ENCODE measurements around the gene LYSMD3.
A peak's percentile ranks its signal among the peaks of the same experiment; 100 is the strongest.
"Not testable (repeated sequence)": the region's sequence is repeated elsewhere in the genome, so short reads cannot be mapped to it uniquely, and the experiment has no call there.

LYSMD3 gene

DNA sequence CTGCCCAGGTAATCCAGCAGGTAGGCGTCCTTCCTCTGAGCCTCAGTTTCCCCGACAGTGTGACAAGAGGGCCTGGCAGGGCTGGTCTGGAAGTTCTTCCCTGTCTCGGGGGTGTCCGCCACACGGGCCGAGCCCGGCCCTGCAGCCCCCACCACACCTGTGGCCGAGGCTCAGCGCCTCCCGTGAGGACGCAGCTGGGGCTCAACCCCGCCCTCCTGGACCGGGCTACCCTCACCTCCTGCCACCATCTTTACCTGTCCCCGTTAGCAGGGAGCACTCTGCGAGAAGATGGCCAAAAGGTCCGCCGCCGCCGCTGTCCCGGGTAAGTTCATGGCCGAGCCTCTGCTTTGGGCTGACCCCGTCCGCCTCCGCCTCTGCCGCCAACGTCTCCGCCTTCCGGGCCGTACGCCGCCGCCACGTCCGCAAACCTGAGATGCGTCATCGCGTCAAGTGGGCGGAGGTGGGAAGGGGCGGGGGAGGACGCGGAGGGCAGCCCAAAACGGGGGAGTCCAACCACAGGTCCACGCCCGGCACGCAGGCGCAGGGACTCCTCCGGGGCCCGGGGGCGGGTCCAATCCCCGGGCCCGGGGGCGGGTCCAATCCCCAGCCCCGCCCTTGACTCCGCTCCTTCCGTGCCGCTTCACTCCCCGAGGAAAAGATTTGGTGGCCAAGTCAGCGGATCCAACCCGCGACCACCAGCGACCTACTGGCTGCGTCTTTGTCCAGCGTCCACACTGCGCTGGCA, at the start of gene LYSMD3:
LYSMD3 (minus strand) TSS at position 391 of the 745 bp plus-strand sequence. CDS start 4,295 bp downstream, outside the sequence.
- DNase-seq = peak; percentile 98

DNA sequence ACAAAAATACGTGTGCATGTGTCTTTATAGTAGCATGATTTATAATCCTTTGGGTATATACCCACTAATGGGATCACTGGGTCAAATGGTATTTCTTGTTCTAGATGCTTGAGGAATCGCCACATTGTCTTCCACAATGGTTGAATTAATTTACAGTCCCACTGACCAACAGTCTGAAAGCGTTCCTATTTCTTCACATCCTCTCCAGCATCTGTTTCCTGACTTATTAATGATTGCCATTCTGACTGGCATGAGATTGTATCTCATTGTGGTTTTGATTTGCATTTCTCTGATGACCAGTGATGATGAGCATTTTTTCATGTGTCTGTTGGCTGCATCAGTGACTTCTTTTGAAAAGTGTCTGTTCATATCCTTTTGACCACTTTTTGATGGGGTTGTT, 47.2 kb upstream of the LYSMD3 start:
- DNase-seq = not testable (repeated sequence)

DNA sequence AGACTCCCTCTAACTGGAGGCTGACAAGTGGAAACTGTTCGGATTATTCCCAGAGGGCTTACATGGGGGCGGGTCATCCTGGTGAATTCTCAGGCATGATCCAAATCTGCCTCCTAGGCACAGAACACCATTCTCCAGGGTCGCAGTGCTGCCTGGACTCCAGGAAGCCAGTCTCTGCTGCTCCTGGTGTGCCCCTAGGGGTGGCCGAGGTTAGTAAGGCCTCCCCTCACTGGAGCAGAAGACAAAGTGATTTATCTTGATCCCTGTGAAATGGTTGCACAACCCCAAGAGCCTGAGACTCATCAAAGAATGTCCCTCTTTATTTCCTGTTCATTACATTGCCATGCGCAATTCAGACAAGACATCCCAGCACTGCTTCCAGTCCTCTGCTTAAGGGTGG, 46.3 kb upstream of the LYSMD3 start:
- no peak for DNase-seq

DNA sequence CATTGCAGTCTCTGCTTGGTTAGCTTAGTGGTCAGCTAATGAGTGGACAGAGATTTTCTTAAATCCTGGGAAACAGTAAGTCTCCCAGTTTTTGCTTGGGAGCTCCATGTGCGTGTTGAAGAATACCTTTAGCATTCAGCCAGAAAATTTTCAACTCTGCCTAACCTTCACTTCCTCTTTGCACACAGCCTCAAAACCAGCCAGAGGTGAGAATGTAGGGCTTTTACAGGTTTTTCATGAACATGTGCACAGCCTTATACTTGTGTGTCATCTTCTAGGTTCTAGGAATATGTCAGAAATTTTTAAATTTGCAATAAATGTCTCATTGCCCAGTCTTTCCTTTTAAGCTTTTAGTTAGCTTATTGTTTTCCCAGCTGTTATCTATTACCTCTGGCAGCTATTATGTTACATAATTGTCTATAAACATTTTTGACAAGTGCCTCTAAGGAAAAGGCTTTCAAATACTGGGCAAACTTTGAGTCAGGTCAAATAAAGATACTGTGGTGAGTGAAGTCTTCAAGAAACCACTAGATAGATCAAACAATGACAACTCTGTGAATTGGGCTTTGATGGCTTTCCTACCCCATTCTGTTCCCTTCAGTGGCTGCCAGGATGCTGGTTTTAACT, 41.9 kb upstream of the LYSMD3 start:
- no peak for DNase-seq

DNA sequence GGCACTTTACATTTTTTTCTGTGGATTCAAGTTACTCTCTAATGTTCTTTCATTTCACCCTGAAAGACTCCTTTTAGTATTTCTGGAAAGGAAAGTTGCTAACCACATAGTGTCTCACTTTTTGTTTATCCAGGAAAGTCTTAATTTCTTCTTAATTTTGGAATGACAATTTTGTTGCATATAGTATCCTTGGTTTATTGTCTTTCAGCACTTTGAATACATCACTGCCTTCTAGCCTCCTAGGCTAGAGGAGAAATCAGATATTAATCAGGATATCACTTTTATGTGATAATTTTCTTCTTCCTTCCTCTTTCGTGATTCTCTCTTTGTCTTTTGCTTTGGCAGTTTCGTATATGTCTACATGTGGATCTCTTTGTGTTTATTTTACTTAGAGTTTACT, 40.6 kb upstream of the LYSMD3 start:
- DNase-seq = no peak

DNA sequence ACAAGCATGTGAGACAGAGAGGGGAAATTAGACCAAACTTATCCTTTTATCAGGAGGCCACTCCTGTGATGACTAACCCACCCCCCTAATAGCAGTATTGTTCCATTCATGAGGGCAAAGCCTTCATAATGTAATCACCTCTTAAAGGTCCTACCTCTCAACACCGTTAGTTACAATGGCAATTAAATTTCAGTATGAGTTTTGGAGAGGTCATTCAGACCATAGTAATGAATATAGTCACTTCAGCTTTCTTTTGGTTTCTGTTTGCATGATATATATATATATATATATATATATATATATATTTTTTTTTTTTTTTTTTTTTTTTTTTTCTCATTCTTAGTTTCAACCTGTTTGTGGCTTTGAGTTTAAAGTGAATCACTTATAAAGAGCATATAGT, 39.7 kb upstream of the LYSMD3 start:
- DNase-seq = no peak

DNA sequence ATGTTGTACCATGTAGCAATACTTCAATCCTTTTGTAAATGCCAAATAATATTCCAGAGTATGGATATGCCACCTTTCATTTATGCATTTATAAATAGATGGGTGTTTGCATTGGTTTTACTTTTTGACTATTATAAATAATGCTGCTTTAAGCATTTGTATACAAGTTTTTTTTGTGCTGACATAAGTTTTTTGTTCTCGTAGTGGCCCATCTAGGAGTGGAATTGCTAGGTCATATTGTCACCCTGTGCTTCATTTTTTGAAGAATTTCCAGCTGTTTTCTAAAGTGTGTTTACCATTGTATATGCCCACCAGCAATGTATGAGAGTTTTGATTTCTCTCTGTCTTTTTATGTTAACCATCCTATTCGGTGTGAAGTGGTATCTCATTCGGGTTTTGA, 36.1 kb upstream of the LYSMD3 start:
- no peak for DNase-seq

DNA sequence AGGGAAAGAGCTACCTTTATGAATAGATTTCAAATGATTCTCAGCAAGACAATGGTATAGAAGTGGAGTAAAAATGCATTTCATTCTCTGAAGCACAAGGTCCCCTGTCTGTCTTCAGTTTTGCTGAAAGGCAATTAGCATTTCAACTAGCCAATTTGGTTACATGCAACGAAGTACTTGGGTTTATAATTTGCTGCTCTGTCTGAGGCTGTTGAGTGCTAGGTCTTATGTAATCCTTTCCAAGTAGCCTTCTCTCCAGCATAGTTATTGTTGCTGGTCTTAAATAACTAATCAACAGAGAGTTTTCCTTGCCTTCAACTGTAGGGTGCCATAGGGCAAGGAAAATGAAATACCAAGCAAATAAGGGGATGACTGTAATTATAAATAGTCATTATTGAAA, 33.7 kb upstream of the LYSMD3 start:
- DNase-seq = no peak

DNA sequence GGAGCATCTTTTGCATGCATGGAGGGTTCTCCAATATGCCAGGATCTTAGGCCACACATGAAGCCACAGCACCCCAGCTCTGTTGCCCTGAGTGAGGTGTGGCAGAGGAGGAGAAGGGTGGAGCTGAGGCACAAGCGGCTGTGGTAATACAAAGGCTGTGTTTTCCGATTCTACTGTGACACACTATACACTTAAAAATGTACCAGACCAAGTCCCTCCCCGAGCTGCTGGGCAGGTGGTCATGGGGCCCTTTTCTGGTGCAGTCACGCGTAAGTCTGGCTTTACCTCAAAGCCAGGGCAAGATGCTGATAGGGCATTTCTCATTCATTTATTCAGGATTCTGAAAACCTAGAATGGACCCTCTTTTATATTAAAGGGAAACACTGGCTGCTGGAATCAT, 33.0 kb upstream of the LYSMD3 start:
- no peak for DNase-seq

DNA sequence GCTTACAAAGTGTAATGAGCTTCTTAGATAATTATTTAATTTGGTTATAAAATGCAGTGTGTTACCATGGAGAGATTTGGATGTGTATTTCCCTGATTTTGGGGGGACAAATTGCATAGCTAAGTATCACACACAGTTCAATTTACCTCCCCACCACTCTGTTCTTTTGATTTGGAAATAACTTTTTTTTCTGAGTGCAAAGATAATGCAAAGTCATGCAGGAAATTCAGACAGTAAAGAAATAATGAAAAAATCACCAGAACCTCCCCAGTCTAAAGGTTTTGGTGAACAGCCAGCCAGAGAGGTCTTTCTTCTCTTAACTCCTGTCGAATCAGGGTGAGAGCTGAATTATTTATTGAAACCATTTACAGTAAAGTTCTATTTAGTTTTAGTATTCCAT, 32.4 kb upstream of the LYSMD3 start:
- no peak for DNase-seq

DNA sequence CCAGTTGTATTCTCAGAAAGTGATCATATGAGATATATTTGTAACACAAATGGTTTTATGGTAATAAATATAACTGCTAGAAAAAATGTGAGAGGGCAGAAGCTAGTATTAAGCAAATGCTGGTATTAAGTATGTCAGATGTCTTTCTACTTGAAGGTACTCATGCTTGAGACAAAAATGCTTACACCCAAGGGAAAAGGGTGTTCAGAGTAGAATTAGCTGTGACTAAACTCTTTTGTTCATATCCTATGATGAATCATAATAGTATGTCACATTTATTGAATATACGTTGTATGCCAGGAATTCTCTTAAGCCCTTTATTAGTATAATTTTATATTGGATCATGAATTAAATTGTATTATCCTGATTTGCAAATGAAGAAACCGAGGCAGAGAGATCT, 31.4 kb upstream of the LYSMD3 start:
- DNase-seq = no peak

DNA sequence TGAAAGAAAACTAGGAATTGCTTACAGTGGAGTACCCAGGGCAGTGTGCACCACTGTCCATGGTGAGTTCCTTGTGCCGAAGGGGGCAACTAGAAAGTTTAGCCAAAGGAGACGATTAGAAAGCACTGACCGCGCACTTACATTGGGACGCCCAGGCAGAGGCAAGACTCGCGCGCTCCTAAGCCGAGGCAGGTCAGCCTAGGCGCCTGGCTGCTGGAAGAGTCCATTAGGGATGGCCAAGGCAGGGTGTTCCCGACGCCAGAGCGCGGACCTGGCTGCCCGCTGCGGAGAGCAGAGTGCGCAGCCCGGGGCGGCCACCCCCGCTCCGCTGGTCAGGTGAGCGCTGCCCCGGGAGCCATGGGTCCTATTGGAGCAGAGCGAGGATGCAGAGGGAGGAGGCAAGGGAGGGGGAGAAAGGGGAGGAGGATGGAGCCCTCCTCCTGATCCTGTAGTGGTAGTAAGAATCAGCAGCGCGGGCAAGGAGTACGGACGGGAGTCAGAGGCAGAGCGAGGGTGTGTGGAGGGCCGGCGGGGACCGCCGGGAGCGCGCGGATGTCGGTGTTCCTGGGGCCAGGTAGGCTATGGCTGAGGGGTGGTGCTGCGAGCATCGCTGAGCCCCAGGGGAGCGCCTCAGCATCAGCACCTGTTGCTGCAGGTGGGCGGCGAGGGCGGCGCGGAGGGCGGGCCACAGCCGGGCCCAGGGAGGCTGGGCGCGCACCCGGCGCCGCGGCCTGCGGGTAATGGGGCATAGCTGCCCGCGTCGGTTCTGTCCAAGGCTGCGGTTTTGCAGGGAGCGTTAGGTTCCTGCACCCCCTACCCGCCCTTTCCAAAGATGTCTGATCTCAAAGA, 29.2 kb upstream of the LYSMD3 start, which contains the start of gene ADGRV1:
ADGRV1 (plus strand) TSS at position 454 of the 849 bp plus-strand sequence; CDS start at position 553, 99 bp downstream.
- DNase-seq = peak; percentile 2

DNA sequence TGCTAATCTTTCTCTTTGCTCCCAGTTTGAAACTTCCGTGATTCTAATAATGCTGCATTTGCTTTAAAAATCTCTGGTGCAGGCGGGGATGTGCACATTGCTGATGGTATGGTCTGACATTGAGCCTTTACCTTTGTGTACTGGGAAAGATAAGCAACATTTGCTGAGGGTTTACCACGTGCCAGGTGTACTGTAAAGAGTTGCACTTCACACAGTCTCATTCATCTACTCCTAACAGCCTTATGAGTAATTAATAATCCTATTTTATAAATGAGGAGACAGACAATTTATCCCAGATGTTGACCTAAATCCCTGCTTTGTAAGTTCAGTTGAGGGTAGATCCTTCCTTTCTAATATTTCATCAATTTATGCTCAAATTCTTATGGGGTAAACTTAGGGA, 28.5 kb upstream of the LYSMD3 start:
- no peak for DNase-seq

DNA sequence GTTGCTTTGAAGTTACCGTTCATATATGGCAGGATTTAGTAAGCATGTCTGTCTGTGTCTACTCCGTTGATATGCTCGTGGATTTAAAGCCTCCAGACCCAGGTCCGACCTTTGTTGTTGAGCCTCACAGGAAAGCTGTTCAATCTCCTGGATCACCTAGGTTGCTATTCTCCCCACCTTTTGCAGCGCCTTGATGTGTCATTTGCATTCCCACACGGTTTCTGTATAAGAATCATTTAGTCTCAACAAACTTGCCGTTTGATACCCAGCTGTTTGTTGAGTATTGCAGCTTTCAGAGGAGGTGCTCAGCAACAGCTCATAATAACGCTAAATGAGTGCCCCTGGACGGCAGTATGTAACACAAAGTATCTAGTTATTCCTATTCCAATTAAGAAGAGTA, 28.0 kb upstream of the LYSMD3 start:
- DNase-seq = no peak

DNA sequence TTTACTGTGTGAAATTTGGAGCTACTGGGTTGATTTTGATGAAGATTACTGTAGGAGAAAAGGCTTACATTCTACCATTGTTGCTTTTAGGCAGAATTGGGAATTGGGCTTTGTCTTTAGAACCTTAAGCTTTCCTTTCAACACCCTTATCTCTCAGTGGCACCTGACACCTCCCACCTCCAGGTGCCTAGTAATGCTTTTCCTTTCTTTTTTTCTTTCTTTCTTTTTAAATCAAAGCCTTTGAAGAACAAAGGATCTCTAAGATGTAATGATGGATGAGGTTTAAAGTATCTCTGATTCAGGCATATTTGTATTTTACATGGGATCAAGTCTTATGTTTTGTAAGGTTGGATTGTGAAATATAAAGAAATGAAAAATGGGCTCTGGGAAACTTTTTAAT, 26.3 kb upstream of the LYSMD3 start:
- DNase-seq = no peak

DNA sequence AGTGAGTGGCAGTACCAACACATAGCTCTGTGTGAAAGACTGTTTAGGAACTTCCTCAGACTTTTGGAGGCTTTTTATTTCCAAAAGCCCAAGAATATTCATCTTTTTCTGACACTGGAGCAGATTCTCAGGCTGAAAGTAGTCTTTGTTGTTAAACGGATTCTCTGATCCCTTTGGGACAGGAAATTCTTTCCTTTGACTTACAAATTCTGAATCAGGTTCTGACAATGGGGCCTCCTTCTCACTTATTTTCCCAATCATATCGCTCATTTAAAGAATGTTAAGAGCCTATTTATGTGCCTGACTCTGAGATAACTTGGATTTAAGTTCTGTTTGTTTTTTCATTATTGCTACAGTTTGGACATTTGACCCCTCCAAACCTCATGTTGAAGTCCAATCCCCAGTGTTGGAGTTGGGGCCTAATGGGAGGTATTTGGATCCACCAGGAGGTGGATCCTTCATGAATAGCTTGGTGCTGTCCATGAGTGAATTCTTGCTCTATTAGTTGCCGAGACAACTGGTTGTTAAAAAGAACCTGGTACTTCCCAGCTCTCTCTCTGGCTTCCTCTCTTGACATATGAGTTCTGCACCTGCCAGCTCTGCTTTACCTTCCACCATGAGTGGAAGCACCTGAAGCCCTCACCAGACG, 25.1 kb upstream of the LYSMD3 start:
- DNase-seq = no peak

DNA sequence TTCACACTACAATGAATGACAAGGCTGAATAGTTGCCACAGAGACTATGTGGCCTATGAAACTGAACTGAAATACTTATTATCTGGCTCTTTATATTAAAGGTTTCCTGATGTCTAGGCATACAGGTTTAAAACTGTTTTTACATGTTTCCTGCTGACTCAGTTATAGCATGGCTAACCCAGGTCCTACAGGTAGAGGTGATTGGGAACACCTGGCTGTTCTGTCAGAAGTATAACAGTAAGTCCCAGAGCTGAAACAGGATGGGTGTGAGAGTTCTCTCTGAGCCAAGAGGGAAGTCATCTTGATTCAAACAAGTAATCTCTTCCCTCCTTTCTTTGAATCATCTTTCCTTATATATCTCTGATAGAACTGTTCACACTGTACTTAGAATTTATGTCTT, 24.3 kb upstream of the LYSMD3 start:
- no peak for DNase-seq

DNA sequence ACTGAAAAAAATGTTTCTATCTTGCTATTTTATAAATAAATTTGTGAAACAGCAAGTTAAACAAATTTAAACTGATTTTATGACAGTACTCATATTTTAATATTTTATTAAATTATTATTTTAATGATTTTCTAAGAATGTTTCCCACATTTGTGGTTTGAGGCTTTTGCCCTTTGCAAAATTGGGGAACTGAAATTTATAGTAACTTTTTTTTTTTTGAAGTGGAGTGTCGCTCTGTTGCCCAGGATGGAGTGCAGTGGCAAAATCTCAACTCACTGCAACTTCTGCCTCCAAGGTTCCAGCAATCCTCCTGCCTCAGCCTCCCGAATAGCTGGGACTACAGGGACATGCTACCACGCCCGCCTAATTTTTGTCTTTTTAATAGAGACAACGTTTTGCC, 22.0 kb upstream of the LYSMD3 start:
- no peak for DNase-seq

DNA sequence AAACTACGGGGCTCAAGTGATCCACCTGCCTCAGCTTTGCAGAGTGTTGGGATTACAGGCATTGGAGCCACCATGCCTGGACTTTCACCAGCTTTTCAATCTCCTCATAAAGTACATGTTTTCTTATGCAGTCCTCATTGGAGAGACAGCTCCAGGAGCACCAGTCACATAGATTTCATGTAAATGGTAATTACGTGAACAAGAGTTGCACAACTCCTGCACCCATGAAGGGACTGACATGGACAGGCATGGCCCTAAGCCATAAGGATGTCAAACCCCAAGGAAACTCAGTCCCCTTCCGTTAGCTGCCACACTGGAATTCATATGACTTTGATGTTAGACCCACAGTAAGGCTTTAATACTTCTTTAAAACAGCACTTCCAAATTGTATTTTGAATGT, 21.6 kb upstream of the LYSMD3 start:
- DNase-seq = no peak

DNA sequence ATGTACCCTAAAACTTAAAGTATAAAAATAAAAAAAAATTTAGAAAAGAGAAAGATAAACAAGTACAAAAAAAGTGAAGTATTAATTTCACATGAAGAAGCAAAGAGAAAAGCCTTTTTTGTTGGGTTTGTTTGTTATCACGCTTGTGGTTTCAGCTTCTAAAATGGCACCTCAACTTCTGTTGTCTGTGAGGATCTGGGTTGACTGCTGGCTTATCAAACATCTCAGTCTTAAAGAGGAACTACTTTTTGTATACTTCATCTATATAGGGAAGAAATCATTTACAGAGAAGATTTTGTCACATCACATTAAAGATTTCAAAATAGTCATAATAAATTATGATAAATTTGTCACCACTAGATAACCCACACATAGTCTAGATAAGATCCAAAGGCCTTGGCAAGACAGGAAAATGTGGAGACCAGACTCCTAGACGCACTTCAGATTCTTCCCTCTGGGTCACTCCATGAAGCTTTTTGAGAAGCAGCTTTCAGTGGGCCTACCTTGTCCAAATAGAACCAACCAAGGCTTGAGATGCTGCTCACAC, 20.4 kb upstream of the LYSMD3 start:
- no peak for DNase-seq

DNA sequence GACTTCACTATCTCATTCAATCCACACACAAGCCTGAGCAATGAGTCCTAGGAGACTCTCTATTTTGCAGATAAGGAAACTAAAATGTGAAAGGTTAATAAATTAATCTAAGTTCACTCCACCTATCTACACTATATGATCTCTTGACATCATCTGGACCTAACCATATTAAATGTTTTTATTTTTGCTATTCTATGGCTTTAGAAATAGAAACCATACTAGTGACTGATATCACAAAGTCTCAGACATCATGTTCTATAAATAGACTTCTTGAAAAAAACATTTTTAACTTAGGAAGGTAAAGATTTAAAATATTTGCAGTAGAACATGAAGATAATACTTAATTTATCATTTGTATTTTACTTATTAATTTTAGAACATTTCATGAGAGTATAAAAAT, 19.8 kb upstream of the LYSMD3 start:
- no peak for DNase-seq

DNA sequence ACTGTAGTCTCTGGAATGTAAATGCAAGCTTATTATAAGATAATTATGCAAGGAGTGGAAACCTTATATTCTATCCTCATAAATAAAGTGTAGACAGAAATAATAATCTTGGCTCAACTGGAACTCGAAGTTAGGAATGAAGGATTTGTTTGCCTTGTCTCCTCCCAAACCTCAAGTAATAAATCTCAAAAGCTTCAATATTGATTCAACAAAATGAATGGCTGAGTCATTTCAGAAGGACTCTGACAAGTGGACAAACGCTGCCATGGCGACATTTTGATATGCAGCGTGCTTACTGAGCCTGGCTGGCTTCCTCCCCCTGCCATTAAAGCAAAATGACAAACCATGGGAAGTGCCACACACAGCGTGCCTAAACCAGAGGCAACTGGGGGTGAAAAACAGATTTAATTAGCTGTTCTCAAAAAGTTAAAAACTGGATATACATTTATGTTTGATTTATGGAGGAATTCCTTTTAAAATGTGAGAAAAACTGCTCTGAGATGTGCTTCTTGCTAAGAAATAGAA, 18.7 kb upstream of the LYSMD3 start:
- no peak for DNase-seq

DNA sequence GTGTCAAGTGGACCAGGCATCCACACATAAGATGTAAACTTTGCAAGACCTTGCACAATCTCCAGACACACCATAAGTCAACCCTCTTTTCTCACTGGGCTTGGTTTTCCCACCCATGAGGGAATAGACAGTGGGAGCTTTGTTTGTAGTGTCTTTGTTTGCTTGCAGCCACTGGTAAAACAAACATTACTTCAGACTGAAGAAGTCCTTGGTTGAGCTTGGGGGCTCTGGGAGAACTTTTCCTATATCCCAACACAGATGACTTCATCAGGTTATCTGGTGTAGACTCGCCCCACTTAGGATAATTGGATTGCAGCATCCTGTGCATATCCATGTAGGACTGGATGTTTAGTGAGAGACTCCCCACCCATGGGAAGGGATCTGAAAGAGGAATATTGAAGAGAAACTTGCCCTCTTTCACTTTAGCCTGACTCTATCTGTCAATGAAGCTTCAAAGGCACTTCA, 17.7 kb upstream of the LYSMD3 start:
- no peak for DNase-seq
